IMR-90 (cell line): ENCODE results near the gene KCNIP1. TPM values are rescaled to one million over a fixed set of nuclear protein-coding genes. Genes with fewer than 3 reads are reported as not detected.

ENCODE experiments used
- ATAC-seq: fragments of 200-7000 bp; cut with Tn5 transposase; 2 replicates; pipeline ENCODE4 v1.9.1; 2020; ENCODE audit warnings: low read depth, mild to moderate bottlenecking, moderate library complexity
- BruUV-seq: library from RNA; stranded (reverse); fragments of 400-500 nt; replicated peaks from 2 replicates; lab custom pipeline; 2021; lab: Mats Ljungman, UMichigan
- CTCF ChIA-PET: fragments of 300-600 bp; formaldehyde crosslinking; extraction: SDS; loops from one replicate; lab custom pipeline; 2021; ENCODE audit warnings: antibody characterized with exemption; lab: Yijun Ruan, JAX
- POLR2A ChIA-PET: fragments of 300-600 bp; sonication (Branson Sonifier 250); formaldehyde crosslinking; loops from one replicate; lab custom pipeline; 2022; ENCODE audit warnings: antibody characterized with exemption; ENCODE audit not compliant: unreplicated experiment; lab: Charles Lee
- DNase-seq: peaks from one replicate; pipeline ENCODE4 v3.0.0; 2013
- H2AFZ ChIP-seq: replicated peaks from 2 replicates; pipeline ENCODE3; 2013; ENCODE audit warnings: low read length, mild to moderate bottlenecking; ENCODE audit not compliant: poor library complexity
- H2AK5ac ChIP-seq: 2 replicates; pipeline ENCODE4 v1.6.1; 2013; ENCODE audit warnings: low read depth, low read length, inconsistent platforms
- H2AK9ac ChIP-seq: replicated peaks from 2 replicates; pipeline ENCODE3; 2013; ENCODE audit warnings: mild to moderate bottlenecking, low read depth, low read length, moderate library complexity; ENCODE audit not compliant: poor library complexity
- H2BK120ac ChIP-seq: 2 replicates; pipeline ENCODE4 v1.6.1; 2013; ENCODE audit warnings: low read depth, low read length, inconsistent platforms
- H2BK15ac ChIP-seq: 3 replicates; pipeline ENCODE4 v1.6.1; 2013; ENCODE audit warnings: low read depth, low read length, inconsistent platforms
- H2BK20ac ChIP-seq: 2 replicates; pipeline ENCODE4 v1.6.1; 2013; ENCODE audit warnings: low read depth, mild to moderate bottlenecking, inconsistent platforms, low read length, moderate library complexity
- H2BK5ac ChIP-seq: 2 replicates; pipeline ENCODE4 v1.6.1; 2013; ENCODE audit warnings: mild to moderate bottlenecking, low read depth, low read length, inconsistent platforms; ENCODE audit not compliant: poor library complexity, severe bottlenecking
- H3K14ac ChIP-seq: replicated peaks from 2 replicates; pipeline ENCODE4 v1.6.1; 2013; ENCODE audit warnings: low read depth, low read length, inconsistent platforms
- H3K18ac ChIP-seq: 2 replicates; pipeline ENCODE4 v1.6.1; 2013; ENCODE audit warnings: low read depth, low read length, control low read depth
- H3K23ac ChIP-seq: 2 replicates; pipeline ENCODE4 v1.6.1; 2013; ENCODE audit warnings: low read depth, low read length, inconsistent platforms
- H3K27ac ChIP-seq: 2 replicates; pipeline ENCODE4 v1.5.1; 2013; ENCODE audit warnings: mild to moderate bottlenecking, control low read depth, low read length; ENCODE audit not compliant: insufficient read depth
- H3K27me3 ChIP-seq: 2 replicates; pipeline ENCODE4 v1.6.1; 2013; ENCODE audit warnings: low read length; ENCODE audit not compliant: control insufficient read depth, insufficient read depth
- H3K36me3 ChIP-seq: 2 replicates; pipeline ENCODE4 v1.6.1; 2013; ENCODE audit warnings: low read length, mixed read lengths; ENCODE audit not compliant: control insufficient read depth, insufficient read depth
- H3K4ac ChIP-seq: 2 replicates; pipeline ENCODE4 v1.6.1; 2013; ENCODE audit warnings: low read depth, low read length, inconsistent platforms
- H3K4me1 ChIP-seq: 2 replicates; pipeline ENCODE4 v1.6.1; 2013; ENCODE audit warnings: low read length, mixed read lengths; ENCODE audit not compliant: control insufficient read depth, insufficient read depth
- H3K4me2 ChIP-seq: 2 replicates; pipeline ENCODE4 v1.6.1; 2013; ENCODE audit warnings: low read depth, mild to moderate bottlenecking, control low read depth, low read length, moderate library complexity
- H3K4me3 ChIP-seq: 2 replicates; pipeline ENCODE4 v1.5.1; 2013; ENCODE audit warnings: low read depth, mild to moderate bottlenecking, control low read depth, low read length, moderate library complexity; ENCODE audit not compliant: insufficient read depth
- H3K56ac ChIP-seq: 2 replicates; pipeline ENCODE4 v1.6.1; 2013; ENCODE audit warnings: low read length, inconsistent platforms; ENCODE audit not compliant: insufficient read depth; ENCODE audit errors: extremely low read depth
- H3K79me1 ChIP-seq, 2 experiments: 2 replicates each; pipeline ENCODE4 v1.6.1; 2013; ENCODE audit warnings: low read length in 2 of 2, inconsistent platforms in 1 of 2, low read depth in 1 of 2
- H3K9ac ChIP-seq: 2 replicates; pipeline ENCODE4 v1.6.1; 2013; ENCODE audit warnings: low read depth, low read length, control low read depth
- H3K9me1 ChIP-seq: 2 replicates; pipeline ENCODE4 v1.6.1; 2013; ENCODE audit warnings: low read length, inconsistent platforms; ENCODE audit not compliant: insufficient read depth
- H3K9me3 ChIP-seq: 2 replicates; pipeline ENCODE4 v1.6.1; 2013; ENCODE audit warnings: low read length; ENCODE audit not compliant: control insufficient read depth, insufficient read depth
- H4K20me1 ChIP-seq: 2 replicates; pipeline ENCODE4 v1.6.1; 2013; ENCODE audit warnings: low read length, inconsistent platforms; ENCODE audit not compliant: insufficient read depth
- H4K5ac ChIP-seq: 2 replicates; pipeline ENCODE4 v1.6.1; 2013; ENCODE audit warnings: mild to moderate bottlenecking, low read depth, low read length, control low read depth
- H4K8ac ChIP-seq, 2 experiments: 2 replicates each; pipeline ENCODE4 v1.6.1; 2013; ENCODE audit warnings: low read depth in 2 of 2, low read length in 2 of 2, control low read depth in 1 of 2, inconsistent platforms in 1 of 2
- H4K91ac ChIP-seq: 2 replicates; pipeline ENCODE4 v1.6.1; 2013; ENCODE audit warnings: low read depth, low read length, inconsistent platforms; ENCODE audit not compliant: insufficient read depth
- BHLHE40 ChIP-seq: fragments of 150-350 bp; IDR thresholded peaks from 2 replicates; pipeline ENCODE4 v1.6.1; 2016; ENCODE audit warnings: mild to moderate bottlenecking, low read depth, low read length
- FOS ChIP-seq: fragments of 150-350 bp; IDR thresholded peaks from 2 replicates; pipeline ENCODE4 v1.6.1; 2016; ENCODE audit warnings: low read depth, low read length
- RFX5 ChIP-seq: IDR thresholded peaks from 2 replicates; pipeline ENCODE4 v1.8.0; 2012; ENCODE audit warnings: low read depth, mild to moderate bottlenecking, low read length, moderate library complexity
- WGBS, 2 experiments: methylation state at CpG; one replicate each; pipeline versions ENCODE4 v1.1.5 to v1.1.7; 2013; ENCODE audit warnings: missing lambda C conversion rate in 2 of 2; ENCODE audit not compliant: insufficient read length in 1 of 2; ENCODE audit errors: extremely low coverage in 2 of 2; 5-methylcytosine and 5-hydroxymethylcytosine counted together
- dilution Hi-C: fragments of 300-500 bp; cut with HindIII; formaldehyde crosslinking; loops from one replicate; pipeline ENCODE4 v1.14.3; 2018; ENCODE audit warnings: low sequenced_read_pairs; ENCODE audit not compliant: unreplicated experiment
- in situ Hi-C: fragments of 300-500 bp; cut with MboI; formaldehyde crosslinking; loops from 3 replicates; pipeline ENCODE4 v1.14.3; 2019; ENCODE audit warnings: low sequenced_read_pairs, inconsistent platforms, mixed read lengths
- intact Hi-C: fragments of 100-400 bp; cut with micrococcal nuclease; formaldehyde crosslinking; loops from 2 replicates; pipeline ENCODE4 v1.10.0; 2022
- polyA plus RNA-seq, 3 experiments: library from polyadenylated mRNA; depleted of rRNA; stranded (reverse); fragments of >200 nt; gene quantifications; 2 replicates each; pipeline ENCODE4 v1.2.3, GENCODE V29; 2012; ENCODE audit warnings: low replicate concordance in 1 of 3
- total RNA-seq: library from RNA; depleted of rRNA; stranded (reverse); fragments of >200 nt; gene quantifications from 2 replicates; pipeline ENCODE4 v1.2.3, GENCODE V29; 2012

Gene KCNIP1
- total and polyA plus RNA-seq, 2 of the 4 experiments (the other 2 are of a cell fraction), result not detected

DNA sequence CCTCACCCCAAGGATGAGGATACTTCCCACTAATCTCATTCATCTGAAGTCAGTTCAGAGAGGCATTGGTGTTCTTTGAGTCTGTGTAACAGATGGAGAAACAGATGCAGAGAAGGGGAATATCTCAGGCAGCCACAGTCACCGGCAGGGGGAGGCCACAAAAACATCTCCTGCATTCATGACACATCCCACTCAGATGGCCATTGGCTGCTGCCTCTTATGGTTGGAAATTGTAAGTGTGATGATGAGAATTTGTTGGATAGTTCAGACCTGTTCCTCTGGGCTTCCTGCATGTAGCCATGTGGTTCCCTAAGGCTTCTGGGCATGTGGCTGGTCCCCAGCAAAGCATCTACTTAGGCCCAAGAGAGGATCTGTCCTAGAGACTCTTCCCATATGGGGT is 233.8 kb downstream of the KCNIP1 start:
- Histone ChIP-seq H2AK9ac (no peak overlapping the region), H3K27me3 (peaks cover 2% of the 10 kb centered on the region; the same call in 1 of the 2 replicates), H2BK15ac (no peak overlapping the region), H2BK120ac (no peak overlapping the region), H2BK20ac (no peak overlapping the region), H3K14ac (no peak overlapping the region), H3K18ac (no peak overlapping the region), H4K91ac (no peak overlapping the region), H3K4ac (no peak overlapping the region), H2BK5ac (no peak overlapping the region), H4K8ac (no peak overlapping the region), H2AFZ (no peak overlapping the region), H4K5ac (no peak overlapping the region), H3K36me3 (no peaks in the 10 kb centered on the region), H3K4me1 (no peaks in the 10 kb centered on the region), H3K56ac (no peak overlapping the region), H2AK5ac (no peak overlapping the region), H3K4me2 (no peak overlapping the region), H3K9me1 (no peaks in the 10 kb centered on the region), H3K9me3 (no peaks in the 10 kb centered on the region), H3K79me1 (no peaks in the 10 kb centered on the region), H3K9ac (no peak overlapping the region), H3K4me3 (no peak overlapping the region), H3K23ac (no peak overlapping the region), H3K27ac (no peak overlapping the region), H4K20me1 (no peaks in the 10 kb centered on the region)
- WGBS, 2 experiments, result no CpG with 5 or more reads among the region's 1 CpG
- ChIA-PET POLR2A (no interaction called here), CTCF (no interaction called here)
- BruUV-seq, result no TSS peak
- TF ChIP-seq BHLHE40 (no peak), FOS (no peak), RFX5 (no peak)
- intact Hi-C loops (no loop called here), in situ Hi-C loops (no loop called here), dilution Hi-C loops (no loop called here)
- DNase-seq (no peak), ATAC-seq (no peak)
